GM23338 (cell line): ENCODE data around the gene PRDM1. TPM values are rescaled to one million over a fixed set of nuclear protein-coding genes. Genes with fewer than 3 reads are reported as not detected.

Experiments
- ATAC-seq: fragments of 200-7000 bp; cut with Tn5 transposase; 3 replicates; pipeline ENCODE4 v1.9.1; 2020
- DNase-seq: peaks from one replicate; pipeline ENCODE4 v3.0.0-alpha.2; 2015; ENCODE audit warnings: low spot score
- H2AFZ ChIP-seq: fragments of 200-600 bp; sonication (generic); 2 replicates; pipeline ENCODE4 v1.8.0; 2016; ENCODE audit warnings: antibody characterized with exemption, mild to moderate bottlenecking, moderate library complexity
- H3F3A ChIP-seq: fragments of 200-600 bp; sonication (generic); replicated peaks from 2 replicates; pipeline ENCODE4 v1.8.0; 2017; ENCODE audit warnings: antibody characterized with exemption, mixed run types, low read depth
- H3K27ac ChIP-seq: fragments of 200-600 bp; sonication (generic); 2 replicates; pipeline ENCODE4 v1.6.1; 2016; ENCODE audit warnings: low read depth
- H3K27me3 ChIP-seq: fragments of 200-600 bp; sonication (generic); 2 replicates; pipeline ENCODE4 v1.8.0; 2016; ENCODE audit warnings: mild to moderate bottlenecking, mixed run types, moderate library complexity; ENCODE audit not compliant: insufficient read depth
- H3K36me3 ChIP-seq: fragments of 200-600 bp; sonication (generic); 2 replicates; pipeline ENCODE4 v1.8.0; 2016; ENCODE audit warnings: mild to moderate bottlenecking; ENCODE audit not compliant: insufficient read depth
- H3K4me1 ChIP-seq: fragments of 200-600 bp; sonication (generic); 2 replicates; pipeline ENCODE4 v1.8.0; 2016; ENCODE audit warnings: mild to moderate bottlenecking, moderate library complexity; ENCODE audit not compliant: insufficient read depth
- H3K4me2 ChIP-seq: fragments of 200-600 bp; sonication (generic); 2 replicates; pipeline ENCODE4 v1.7.1; 2017; ENCODE audit warnings: mixed run types
- H3K4me3 ChIP-seq: fragments of 200-600 bp; sonication (generic); 2 replicates; pipeline ENCODE4 v1.6.1; 2016; ENCODE audit warnings: mixed run types
- H3K79me2 ChIP-seq: fragments of 200-600 bp; sonication (generic); replicated peaks from 2 replicates; pipeline ENCODE4 v1.8.0; 2017; ENCODE audit warnings: mild to moderate bottlenecking; ENCODE audit not compliant: insufficient read depth
- H3K9me2 ChIP-seq: fragments of 200-600 bp; sonication (generic); 2 replicates; pipeline ENCODE4 v1.8.0; 2017; ENCODE audit not compliant: insufficient read depth
- H4K20me1 ChIP-seq: fragments of 200-600 bp; sonication (generic); replicated peaks from 2 replicates; pipeline ENCODE4 v1.8.0; 2017; ENCODE audit warnings: mild to moderate bottlenecking; ENCODE audit not compliant: insufficient read depth
- H3K27ac Mint-ChIP-seq: 2 replicates; pipeline ENCODE4 v1.8.0; 2020; ENCODE audit warnings: inconsistent platforms, mild to moderate bottlenecking, moderate library complexity, mixed read lengths
- H3K27me3 Mint-ChIP-seq: 3 replicates; pipeline ENCODE4 v1.8.0; 2022; ENCODE audit warnings: low read depth, mild to moderate bottlenecking, moderate library complexity, mixed read lengths, inconsistent platforms; ENCODE audit not compliant: insufficient read depth, poor library complexity
- H3K36me3 Mint-ChIP-seq: 3 replicates; pipeline ENCODE4 v1.8.0; 2021; ENCODE audit warnings: low read depth, mild to moderate bottlenecking, inconsistent platforms, moderate library complexity, mixed read lengths
- H3K4me1 Mint-ChIP-seq: 3 replicates; pipeline ENCODE4 v1.8.0; 2020; ENCODE audit warnings: mild to moderate bottlenecking, inconsistent platforms, mixed read lengths
- H3K4me3 Mint-ChIP-seq: 3 replicates; pipeline ENCODE4 v1.8.0; 2021; ENCODE audit warnings: moderate library complexity, mild to moderate bottlenecking, inconsistent platforms, mixed read lengths
- H3K9me3 Mint-ChIP-seq: 3 replicates; pipeline ENCODE4 v1.8.0; 2020; ENCODE audit warnings: moderate library complexity, mild to moderate bottlenecking, inconsistent platforms, mixed read lengths
- CREB1 ChIP-seq: fragments of 250-450 bp; sonication (Bioruptor Pico); IDR thresholded peaks from 2 replicates; pipeline ENCODE4 v1.5.0; 2020; ENCODE audit warnings: low read depth, mild to moderate bottlenecking, moderate library complexity
- CTCF ChIP-seq, 2 experiments: fragments of 200-600 bp in 1 of 2; sonication (generic) in 1 of 2; conservative IDR thresholded peaks; 2 replicates each; pipeline versions ENCODE4 v1.5.1 to v1.6.1; 2016 to 2017; ENCODE audit warnings: antibody characterized with exemption in 2 of 2, low read depth in 2 of 2, mild to moderate bottlenecking in 2 of 2, moderate library complexity in 1 of 2
- ETS1 ChIP-seq: IDR thresholded peaks from 2 replicates; pipeline ENCODE4 v1.6.1; 2016; ENCODE audit warnings: antibody characterized with exemption
- EZH2 ChIP-seq: fragments of 200-600 bp; sonication (generic); IDR thresholded peaks from one replicate; pipeline ENCODE4 v1.8.0; 2017; ENCODE audit warnings: antibody characterized with exemption, mild to moderate bottlenecking, low read depth; ENCODE audit not compliant: unreplicated experiment
- EZH2phosphoT487 ChIP-seq: fragments of 200-600 bp; sonication (generic); IDR thresholded peaks from one replicate; pipeline ENCODE4 v1.8.1; 2018; ENCODE audit warnings: antibody characterized with exemption; ENCODE audit not compliant: unreplicated experiment
- JUNB ChIP-seq: IDR thresholded peaks from one replicate; pipeline ENCODE4 v1.6.1; 2016; ENCODE audit warnings: antibody characterized with exemption; ENCODE audit not compliant: unreplicated experiment
- NANOG ChIP-seq: IDR thresholded peaks from 2 replicates; pipeline ENCODE4 v1.6.1; 2016; ENCODE audit warnings: antibody characterized with exemption, borderline replicate concordance
- POLR2AphosphoS5 ChIP-seq: IDR thresholded peaks from 2 replicates; pipeline ENCODE4 v1.6.1; 2016; ENCODE audit warnings: antibody characterized with exemption, low read depth
- REST ChIP-seq: IDR thresholded peaks from one replicate; pipeline ENCODE4 v1.6.1; 2018; ENCODE audit warnings: antibody characterized with exemption; ENCODE audit not compliant: unreplicated experiment
- STAT1 ChIP-seq: IDR thresholded peaks from one replicate; pipeline ENCODE4 v1.6.1; 2016; ENCODE audit warnings: antibody characterized with exemption; ENCODE audit not compliant: unreplicated experiment
- ZNF114 ChIP-seq: fragments of 250-450 bp; sonication (Bioruptor Pico); IDR thresholded peaks from 2 replicates; pipeline ENCODE4 v1.5.0; 2020; ENCODE audit warnings: mild to moderate bottlenecking, moderate library complexity
- ZNF331 ChIP-seq: fragments of 250-450 bp; sonication (Bioruptor Pico); IDR thresholded peaks from 2 replicates; pipeline ENCODE4 v1.5.0; 2020; ENCODE audit warnings: low read depth, mild to moderate bottlenecking, moderate library complexity
- ZNF462 ChIP-seq: fragments of 250-450 bp; sonication (Bioruptor Pico); IDR thresholded peaks from 2 replicates; pipeline ENCODE4 v1.5.0; 2020; ENCODE audit warnings: mild to moderate bottlenecking, moderate library complexity
- polyA plus RNA-seq: library from polyadenylated mRNA; unstranded; fragments of >200 nt; fragmentation: Nextera tagmentation; extraction: Ambion mirVana; gene quantifications from 2 replicates; pipeline ENCODE4 v1.2.1, GENCODE V29; 2016
- total RNA-seq: library from RNA; depleted of rRNA; stranded (reverse); fragments of >200 nt; shearing (Covaris generic); gene quantifications from 2 replicates; pipeline ENCODE4 v1.2.3, GENCODE V29; 2014

PRDM1 gene
- total and polyA plus RNA-seq, 2 experiments from 2014 or later: 0.65 to 0.73 TPM

- DNase-seq (no peak), ATAC-seq (no peak)
- Histone ChIP-seq H3K9me2 (0 out of 2 replicates have a peak, but pooled peaks cover 6% of the 10 kb centered on the region), H3K4me1 (no peaks in the 10 kb centered on the region), H3K27me3 (no peaks in the 10 kb centered on the region), H3K36me3 (no peaks in the 10 kb centered on the region), H4K20me1 (no peaks in the 10 kb centered on the region), H3K4me3 (no peak overlapping the region), H2AFZ (no peak overlapping the region), H3F3A (no peaks in the 10 kb centered on the region), H3K4me2 (no peak overlapping the region), H3K79me2 (no peaks in the 10 kb centered on the region), H3K27ac (no peak overlapping the region)
- H3K9me3 Mint-ChIP-seq: peaks cover 14% of the 10 kb centered on the region
- no peak overlapping the region for H3K27ac Mint-ChIP-seq
- no peaks in the 10 kb centered on the region for H3K4me1 Mint-ChIP-seq
- H3K27me3 Mint-ChIP-seq: no peaks in the 10 kb centered on the region
- H3K36me3 Mint-ChIP-seq: peaks cover 15% of the 10 kb centered on the region; the same call in 2 of the 3 replicates
- H3K4me3 Mint-ChIP-seq: no peak overlapping the region
- TF ChIP-seq ZNF331 (CRISPR knock-in tag): no peak
- no peak for TF ChIP-seq ZNF462 (CRISPR knock-in tag)
- no peak for TF ChIP-seq NANOG
- TF ChIP-seq REST: no peak
- no peak for TF ChIP-seq CREB1 (CRISPR knock-in tag)
- no peak for TF ChIP-seq ZNF114 (CRISPR knock-in tag)
- no peak for TF ChIP-seq POLR2AphosphoS5
- TF ChIP-seq EZH2: no peak
- no peak for TF ChIP-seq CTCF (conservative IDR thresholded peaks at IDR 0.05; ENCODE audit: low read depth in 2 of 2)
- TF ChIP-seq JUNB: no peak
- no peak for TF ChIP-seq EZH2phosphoT487
- TF ChIP-seq STAT1: no peak
- TF ChIP-seq ETS1: no peak
Measured at GRCh38 chr6:106037060-106037459, 49.1 kb upstream of the PRDM1 start.
